KMS-11 (cell line): ENCODE results near the gene KMT2D.

Experiments
- H2AFZ ChIP-seq: fragments of 200-600 bp; sonication (generic); 2 replicates; pipeline ENCODE4 v1.6.1; 2016; ENCODE audit warnings: antibody characterized with exemption, mixed run types, low read depth
- H3K27ac ChIP-seq: fragments of 200-600 bp; sonication (generic); 2 replicates; pipeline ENCODE4 v1.6.1; 2016; ENCODE audit warnings: mild to moderate bottlenecking, mixed run types
- H3K27me3 ChIP-seq: fragments of 200-600 bp; sonication (generic); 2 replicates; pipeline ENCODE4 v1.6.1; 2017; ENCODE audit warnings: mild to moderate bottlenecking, low read depth, mixed run types, moderate library complexity; ENCODE audit not compliant: insufficient read depth
- H3K36me3 ChIP-seq: fragments of 200-600 bp; sonication (generic); 2 replicates; pipeline ENCODE4 v1.6.1; 2017; ENCODE audit warnings: mild to moderate bottlenecking, mixed run types; ENCODE audit not compliant: insufficient read depth
- H3K4me1 ChIP-seq: fragments of 200-600 bp; sonication (generic); 2 replicates; pipeline ENCODE4 v1.6.1; 2016; ENCODE audit warnings: mild to moderate bottlenecking, low read depth, mixed run types; ENCODE audit not compliant: poor library complexity, severe bottlenecking
- H3K4me2 ChIP-seq: fragments of 200-600 bp; sonication (generic); 2 replicates; pipeline ENCODE4 v1.7.0; 2016; ENCODE audit warnings: mild to moderate bottlenecking, mixed run types
- H3K4me3 ChIP-seq: fragments of 200-600 bp; sonication (generic); IDR thresholded peaks from 2 replicates; pipeline ENCODE4 v1.6.1; 2017; ENCODE audit warnings: low read depth, low read length, mixed read lengths; ENCODE audit not compliant: insufficient read depth
- H3K79me2 ChIP-seq: fragments of 200-600 bp; sonication (generic); 2 replicates; pipeline ENCODE4 v1.6.1; 2016; ENCODE audit warnings: low read depth, mixed run types; ENCODE audit not compliant: insufficient read depth
- H3K9ac ChIP-seq: fragments of 200-600 bp; sonication (generic); 2 replicates; pipeline ENCODE4 v1.6.1; 2016; ENCODE audit warnings: mild to moderate bottlenecking, mixed run types
- H4K20me1 ChIP-seq: fragments of 200-600 bp; sonication (generic); 2 replicates; pipeline ENCODE4 v1.6.1; 2016; ENCODE audit warnings: mild to moderate bottlenecking, mixed run types; ENCODE audit not compliant: insufficient read depth
- CTCF ChIP-seq: fragments of 200-600 bp; sonication (generic); conservative IDR thresholded peaks from 2 replicates; pipeline ENCODE4 v1.6.1; 2017; ENCODE audit warnings: low read depth, mild to moderate bottlenecking, antibody characterized with exemption, low read length, moderate library complexity, mixed read lengths

The KMT2D gene

GRCh38 chr12:49033611-49034285 is 26.8 kb downstream of the KMT2D start:
- no peaks in the 10 kb centered on the region for H4K20me1 ChIP-seq
- H2AFZ ChIP-seq, result no peak overlapping the region
- H3K4me1 ChIP-seq, result no peaks in the 10 kb centered on the region
- TF ChIP-seq CTCF, result no peak
- no peak overlapping the region for H3K9ac ChIP-seq
- H3K36me3 ChIP-seq, result peaks cover 12% of the 10 kb centered on the region; the same call in 1 of the 2 replicates
- H3K27ac ChIP-seq, result no peak overlapping the region
- no peaks in the 10 kb centered on the region for H3K27me3 ChIP-seq
- no peaks in the 10 kb centered on the region for H3K79me2 ChIP-seq
- H3K4me3 ChIP-seq, result no peak overlapping the region
- H3K4me2 ChIP-seq, result no peak overlapping the region

- Histone ChIP-seq H4K20me1 (no peaks in the 10 kb centered on the region), H3K4me3 (no peak overlapping the region), H2AFZ (no peak overlapping the region), H3K4me1 (no peaks in the 10 kb centered on the region), H3K79me2 (no peaks in the 10 kb centered on the region), H3K36me3 (peaks cover 7% of the 10 kb centered on the region; the same call in 1 of the 2 replicates), H3K27ac (no peak overlapping the region; the same call in 1 of the 2 replicates), H3K27me3 (no peaks in the 10 kb centered on the region), H3K9ac (no peak overlapping the region), H3K4me2 (no peak overlapping the region)
- TF ChIP-seq CTCF, result no peak
These were observed 27.7 kb downstream of the KMT2D start for GRCh38 chr12:49032679-49033447.

GRCh38 chr12:49032276-49032675 is 28.3 kb downstream of the KMT2D start:
- H3K4me3 ChIP-seq, result no peak overlapping the region
- no peaks in the 10 kb centered on the region for H4K20me1 ChIP-seq
- H3K9ac ChIP-seq, result no peak overlapping the region
- H3K4me1 ChIP-seq, result no peaks in the 10 kb centered on the region
- no peaks in the 10 kb centered on the region for H3K79me2 ChIP-seq
- H3K36me3 ChIP-seq, result peaks cover 12% of the 10 kb centered on the region; the same call in 1 of the 2 replicates
- TF ChIP-seq CTCF, result no peak
- H3K4me2 ChIP-seq, result no peak overlapping the region
- H2AFZ ChIP-seq, result no peak overlapping the region
- H3K27ac ChIP-seq, result no peak overlapping the region
- H3K27me3 ChIP-seq, result no peaks in the 10 kb centered on the region

GRCh38 chr12:49031573-49032161 is 28.9 kb downstream of the KMT2D start:
- peaks cover 13% of the 10 kb centered on the region; the same call in 1 of the 2 replicates for H3K36me3 ChIP-seq
- no peaks in the 10 kb centered on the region for H3K79me2 ChIP-seq

More at GRCh38 chr12:49031573-49032161, 28.9 kb downstream of the KMT2D start:
- no peaks in the 10 kb centered on the region for H4K20me1 ChIP-seq
- no peaks in the 10 kb centered on the region for H3K4me1 ChIP-seq
- TF ChIP-seq CTCF, result no peak
- no peak overlapping the region for H3K4me3 ChIP-seq
- H3K4me2 ChIP-seq, result no peak overlapping the region
- no peak overlapping the region for H3K9ac ChIP-seq
- no peak overlapping the region for H2AFZ ChIP-seq
- no peaks in the 10 kb centered on the region for H3K27me3 ChIP-seq
- H3K27ac ChIP-seq, result no peak overlapping the region
